CD4-positive, alpha-beta T cell treated with Interleukin-17A for 4 hours (primary cell): ENCODE measurements around the gene GJB1.
"Not testable (repeated sequence)": the region's sequence is repeated elsewhere in the genome, so short reads cannot be mapped to it uniquely, and the experiment has no call there.

ENCODE experiments used
- DNase-seq: peaks from one replicate; pipeline ENCODE4 v3.0.0-alpha.2; 2020; ENCODE audit warnings: mixed read lengths

Gene GJB1

DNA sequence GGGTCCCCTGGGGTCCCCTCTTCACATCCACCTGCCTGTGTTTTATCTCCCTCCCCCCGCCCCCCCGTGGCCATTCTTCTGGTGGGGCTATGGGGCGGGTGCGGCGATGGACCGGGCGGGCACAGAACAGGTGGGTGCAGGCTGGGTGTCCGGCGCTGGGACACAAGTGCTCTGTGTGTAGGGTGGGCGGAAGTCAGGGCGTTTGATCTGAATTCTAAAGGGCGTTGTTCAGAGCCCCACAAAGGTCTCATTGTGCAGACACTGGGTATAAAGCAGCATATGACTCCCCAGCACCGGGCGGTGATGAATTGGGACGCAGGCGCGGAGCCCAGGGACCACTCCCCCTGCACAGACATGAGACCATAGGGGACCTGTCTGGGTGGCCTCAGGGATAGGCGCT is at the start of gene GJB1:
Gene GJB1, plus strand, starts transcription at position 296 of the 400 bp plus-strand sequence. CDS start 484 bp downstream, outside the sequence.
- no peak for DNase-seq

DNA sequence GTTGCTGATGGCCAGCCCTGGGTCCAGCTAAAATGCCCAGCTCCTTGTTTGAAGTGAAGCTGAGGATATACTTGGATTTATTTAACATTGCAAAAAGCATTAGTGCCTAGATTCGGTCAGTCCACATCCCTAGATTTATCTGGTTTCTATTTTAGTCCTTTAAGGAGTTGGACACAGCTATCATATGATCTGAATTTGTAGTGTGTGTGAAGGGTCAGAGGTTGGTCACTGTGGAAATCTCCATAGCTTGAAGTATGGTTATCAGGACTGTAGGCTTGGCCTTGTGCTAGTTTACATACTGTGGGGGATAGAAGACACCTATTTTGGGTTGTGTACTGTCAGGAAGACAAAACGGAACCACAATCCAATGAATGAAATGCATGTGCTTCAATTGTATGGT is 49.6 kb upstream of the GJB1 start:
- DNase-seq = no peak

DNA sequence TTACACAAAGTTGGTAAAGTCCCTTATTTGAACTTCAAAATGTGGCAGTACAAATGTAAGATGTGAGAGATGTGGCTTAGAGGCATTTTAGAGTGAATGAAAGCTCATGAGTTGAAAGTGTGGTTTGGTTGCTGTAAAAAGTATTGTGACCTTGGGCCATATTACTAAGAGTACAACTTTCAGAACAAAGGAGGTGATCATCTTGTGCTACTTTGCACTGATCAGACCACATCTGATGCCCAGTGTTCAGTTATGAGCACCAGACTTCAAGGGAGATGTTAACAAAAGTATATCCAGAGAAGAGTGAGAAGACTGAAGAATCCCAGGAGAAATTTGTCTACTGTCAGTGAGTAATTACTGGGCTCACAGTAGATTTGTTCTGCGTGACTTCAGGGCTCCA is 48.2 kb upstream of the GJB1 start:
- no peak for DNase-seq

DNA sequence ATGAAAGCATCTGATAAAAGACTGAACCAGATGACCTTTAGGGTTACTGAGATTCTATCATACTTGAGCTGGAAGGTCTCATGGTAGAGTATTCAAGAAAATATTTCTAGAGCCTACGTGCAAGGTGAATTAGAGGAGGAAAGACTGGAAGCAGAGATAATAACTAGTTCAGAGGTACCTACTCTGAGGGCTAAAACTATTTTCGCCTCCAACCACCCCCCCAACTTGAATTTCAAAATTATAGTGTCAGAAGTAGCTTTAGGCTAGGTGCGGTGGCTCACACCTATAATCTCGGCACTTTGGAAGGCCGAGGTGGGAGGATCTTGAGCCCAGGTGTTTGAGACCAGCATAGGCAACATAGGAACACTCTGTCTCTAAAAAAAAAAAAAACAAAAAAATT is 47.5 kb upstream of the GJB1 start:
- DNase-seq = no peak

DNA sequence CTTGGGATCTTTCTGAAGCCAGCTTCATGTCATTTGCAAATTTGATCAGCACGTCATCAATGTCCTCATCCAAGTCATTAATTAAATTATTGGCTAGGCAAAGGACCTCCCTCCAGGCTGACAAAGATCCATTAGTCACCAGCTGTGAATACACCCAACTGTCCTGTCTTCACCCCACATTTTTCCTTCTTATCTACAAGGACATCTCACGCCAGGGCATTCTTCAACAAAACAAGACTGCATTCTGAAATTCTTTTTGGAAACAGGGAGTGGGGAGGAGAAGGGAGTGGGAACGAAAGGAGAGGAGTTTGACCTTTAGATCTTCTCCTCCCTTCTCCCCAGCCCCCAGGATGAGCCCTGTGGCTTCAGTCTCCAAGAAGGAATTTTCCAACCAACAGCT is 45.7 kb upstream of the GJB1 start:
- no peak for DNase-seq

DNA sequence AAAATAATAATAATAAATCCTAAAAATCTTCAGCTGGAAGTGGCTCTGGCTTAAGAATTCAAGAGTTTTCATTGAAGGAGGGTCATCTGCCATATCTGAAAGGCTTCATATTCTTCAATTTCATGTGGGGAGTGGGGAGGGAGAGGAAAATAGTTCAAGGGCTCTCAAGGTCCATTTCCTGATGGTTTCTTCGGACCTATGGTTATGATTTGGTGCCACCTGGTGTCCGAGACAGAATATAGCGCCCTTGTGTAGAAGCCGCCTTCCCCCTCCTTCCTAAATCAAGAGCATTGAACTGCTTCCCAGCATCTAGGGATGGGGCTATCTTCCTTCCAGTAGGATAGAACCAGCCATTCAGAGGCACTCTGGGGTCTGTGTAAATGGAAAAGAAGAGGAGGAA is 44.1 kb upstream of the GJB1 start:
- peak; percentile 66 for DNase-seq

DNA sequence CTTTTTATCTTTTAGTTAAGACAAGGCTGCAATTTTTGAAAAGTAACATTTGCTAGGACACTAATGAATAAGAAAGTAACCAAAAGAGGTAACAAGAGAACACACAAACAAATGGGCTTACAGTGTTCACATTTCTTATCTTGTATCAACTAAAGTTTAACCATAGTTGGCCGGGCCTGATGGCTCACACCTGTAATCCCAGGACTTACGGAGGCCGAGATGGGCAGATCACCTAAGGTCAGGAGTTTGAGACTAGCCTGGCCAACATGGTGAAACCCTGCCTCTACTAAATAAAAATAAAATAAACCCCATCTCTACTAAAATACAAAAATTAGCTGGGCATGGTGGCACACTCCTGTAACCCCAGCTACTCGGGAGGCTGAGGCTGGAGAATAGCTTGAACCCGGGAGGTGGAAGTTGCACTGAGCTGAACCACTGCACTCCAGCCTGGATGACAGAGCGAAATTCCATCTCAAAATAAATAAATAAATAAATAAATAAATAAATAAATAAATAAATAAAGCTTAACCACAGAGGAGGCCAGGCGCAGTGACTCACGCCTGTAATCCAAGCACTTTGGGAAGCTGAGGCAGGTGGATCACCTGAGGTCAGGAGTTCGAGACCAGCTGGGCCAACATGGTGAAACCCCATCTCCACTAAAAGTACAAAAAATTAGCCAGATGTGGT is 42.3 kb upstream of the GJB1 start:
- not testable (repeated sequence) for DNase-seq

DNA sequence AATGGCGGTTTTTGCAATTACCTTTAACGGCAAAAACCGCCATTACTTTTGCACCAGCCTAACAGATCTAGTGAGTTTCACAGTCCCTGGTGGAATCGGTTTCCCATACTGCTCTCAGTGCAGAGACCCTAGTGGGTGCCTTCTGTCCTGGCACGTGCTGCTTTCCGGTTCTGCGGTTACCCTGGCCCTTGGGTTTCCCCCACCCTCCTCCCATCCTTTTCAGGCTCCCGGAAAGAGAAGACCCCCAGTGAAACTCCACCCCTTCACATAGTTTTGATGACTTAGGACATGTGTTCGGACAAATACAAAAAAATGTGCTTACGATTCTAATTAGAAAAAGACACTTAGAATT is 41.5 kb upstream of the GJB1 start:
- peak; percentile 38 for DNase-seq

DNA sequence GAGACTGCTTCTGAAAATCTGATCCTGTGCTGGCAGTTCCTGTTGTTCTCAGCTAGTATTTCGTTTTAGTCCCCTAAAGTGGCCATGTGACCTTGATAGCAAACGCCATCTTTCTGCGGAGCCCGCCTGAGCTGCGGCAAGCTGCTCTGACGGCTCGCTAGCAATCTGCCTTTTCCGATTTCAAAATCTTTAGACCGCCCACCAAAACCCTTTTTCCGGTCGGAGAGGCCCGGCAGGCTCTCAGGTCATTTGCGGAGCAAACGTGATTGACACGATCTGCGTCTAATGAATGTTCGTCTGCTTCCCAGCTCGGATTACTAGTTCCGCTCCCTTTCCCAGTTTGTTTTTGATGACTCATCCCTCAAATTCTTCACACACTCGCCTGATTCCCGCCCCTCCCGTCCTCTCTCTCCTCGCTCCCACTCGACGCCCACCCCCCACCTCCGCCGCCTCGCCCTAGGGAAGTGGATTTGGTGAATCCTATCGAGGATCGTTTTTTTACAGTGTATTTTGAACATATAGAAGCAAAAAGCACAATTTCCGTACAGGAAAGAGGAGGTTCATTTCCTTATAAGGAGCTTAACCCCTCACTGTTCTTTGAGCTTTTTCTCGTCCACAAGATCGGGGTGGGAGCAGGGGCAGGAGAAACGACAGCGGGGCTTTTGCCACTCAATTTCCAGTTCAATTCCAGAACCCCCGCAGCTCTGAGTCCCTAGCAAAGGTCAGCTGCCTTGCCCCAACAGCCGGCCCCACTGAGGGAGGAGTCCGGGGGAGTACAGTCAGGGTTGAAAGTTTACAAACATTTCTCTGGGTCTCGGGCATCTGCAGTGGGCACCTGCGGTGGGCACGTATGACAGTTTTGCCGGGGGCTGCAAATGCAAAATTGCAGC is 40.9 kb upstream of the GJB1 start:
- DNase-seq = peak; percentile 81

DNA sequence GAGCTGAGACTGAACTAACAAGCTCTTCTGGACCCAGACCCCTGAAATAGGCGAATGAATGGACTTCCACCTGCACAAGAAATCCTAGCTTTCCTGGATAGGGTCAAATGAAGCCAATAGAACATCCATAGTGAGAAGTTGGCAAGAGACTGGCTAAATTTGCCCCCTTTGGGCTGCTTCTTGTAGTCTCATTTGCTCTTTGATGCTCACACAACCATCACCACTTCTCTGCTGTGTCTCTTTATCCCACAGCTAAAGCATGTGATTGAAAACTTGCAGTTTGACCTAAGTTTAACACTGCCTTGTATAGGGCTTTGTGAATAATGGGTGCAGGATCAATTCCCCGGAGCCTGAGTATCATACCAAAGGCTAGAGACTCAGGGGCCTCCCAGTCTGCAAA is 40.2 kb upstream of the GJB1 start:
- no peak for DNase-seq

DNA sequence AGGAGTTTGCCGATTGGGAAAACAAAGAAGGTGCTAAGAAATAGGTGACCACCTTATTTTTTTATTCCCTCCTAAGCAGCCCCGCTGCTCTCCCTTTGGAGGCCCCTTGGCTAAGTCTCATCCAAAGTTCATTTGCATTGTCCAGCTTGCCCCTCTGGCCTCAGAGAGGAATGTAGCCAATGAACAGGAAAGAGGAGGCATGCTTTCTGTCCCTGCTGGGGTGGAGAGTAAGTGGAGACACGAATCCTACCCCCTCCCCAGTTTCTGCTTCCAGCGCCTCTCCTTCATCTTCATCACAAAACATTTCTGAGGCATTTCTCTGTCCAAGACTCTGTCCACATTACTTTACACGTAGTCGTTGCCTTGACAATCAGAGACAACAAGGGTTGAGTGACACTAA is 39.7 kb upstream of the GJB1 start:
- DNase-seq = no peak

DNA sequence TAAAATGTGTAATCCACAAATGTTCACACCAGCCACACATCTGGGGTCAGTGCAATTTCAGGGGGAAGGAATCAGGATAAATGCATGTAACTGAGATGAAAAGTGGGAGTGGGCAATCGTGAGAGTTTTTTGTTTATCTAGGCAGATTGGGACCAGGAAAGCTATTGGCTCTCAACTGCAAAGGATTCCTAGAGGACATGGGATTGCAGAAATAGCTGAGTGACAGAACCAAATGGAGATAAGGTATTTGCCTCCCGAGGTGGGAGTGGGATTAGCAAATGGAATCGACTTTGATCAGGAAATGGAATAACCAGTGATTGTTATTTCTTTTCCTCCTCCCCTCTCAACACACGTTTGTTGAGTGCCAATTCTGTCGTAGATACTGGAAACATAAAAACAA is 38.9 kb upstream of the GJB1 start:
- DNase-seq = no peak

DNA sequence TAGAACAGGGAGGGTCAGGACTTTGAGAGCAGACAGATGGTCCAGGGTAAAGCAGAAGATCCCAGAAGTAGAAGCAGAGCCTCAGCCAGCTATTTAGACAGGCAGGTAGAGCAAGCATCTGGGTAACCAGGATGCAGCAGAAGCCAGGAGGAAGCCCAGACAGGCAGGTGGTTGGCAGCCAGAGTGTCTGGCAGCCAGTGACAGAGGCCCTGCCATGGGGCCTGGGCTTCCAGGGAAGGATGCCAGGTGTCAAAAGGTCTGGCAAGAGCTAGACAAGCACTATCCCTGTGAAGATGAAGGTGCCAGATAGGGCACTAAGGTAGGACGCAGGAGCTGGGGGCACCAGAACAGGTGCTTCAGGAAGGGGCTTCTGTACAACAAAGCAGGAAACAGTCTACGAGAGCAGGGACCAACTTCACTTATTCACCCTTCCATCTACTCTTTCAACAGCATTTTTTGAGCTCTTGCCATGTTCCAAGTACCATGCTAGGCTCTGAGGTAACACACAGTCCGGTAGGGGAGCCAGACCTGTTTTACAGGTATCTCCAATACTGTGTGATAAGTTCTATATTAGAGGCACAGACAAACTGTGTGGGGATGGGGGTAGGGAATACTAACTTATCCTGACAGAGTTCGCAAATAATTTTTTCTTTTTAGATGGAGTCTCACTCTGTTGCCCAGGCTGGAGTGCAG is 38.1 kb upstream of the GJB1 start:
- DNase-seq = no peak

DNA sequence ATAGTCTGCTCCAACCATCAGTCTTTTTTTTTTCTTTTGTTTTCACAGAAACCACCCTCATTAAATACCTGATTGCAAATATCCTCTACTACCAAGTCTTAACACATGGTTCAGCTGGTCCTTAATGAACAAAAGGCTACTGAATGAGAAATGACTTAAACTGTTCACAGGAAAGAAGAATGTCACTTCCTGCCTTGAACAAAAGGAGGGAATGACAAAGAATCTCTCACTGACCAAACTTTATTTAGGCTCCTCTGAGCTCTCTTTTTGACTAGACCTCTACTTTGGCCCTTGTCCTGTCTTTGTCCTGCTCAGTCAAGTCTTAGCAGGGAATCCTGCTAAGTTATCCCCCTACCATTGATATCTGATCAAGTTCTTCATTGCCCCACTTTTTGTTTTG is 31.8 kb upstream of the GJB1 start:
- no peak for DNase-seq

DNA sequence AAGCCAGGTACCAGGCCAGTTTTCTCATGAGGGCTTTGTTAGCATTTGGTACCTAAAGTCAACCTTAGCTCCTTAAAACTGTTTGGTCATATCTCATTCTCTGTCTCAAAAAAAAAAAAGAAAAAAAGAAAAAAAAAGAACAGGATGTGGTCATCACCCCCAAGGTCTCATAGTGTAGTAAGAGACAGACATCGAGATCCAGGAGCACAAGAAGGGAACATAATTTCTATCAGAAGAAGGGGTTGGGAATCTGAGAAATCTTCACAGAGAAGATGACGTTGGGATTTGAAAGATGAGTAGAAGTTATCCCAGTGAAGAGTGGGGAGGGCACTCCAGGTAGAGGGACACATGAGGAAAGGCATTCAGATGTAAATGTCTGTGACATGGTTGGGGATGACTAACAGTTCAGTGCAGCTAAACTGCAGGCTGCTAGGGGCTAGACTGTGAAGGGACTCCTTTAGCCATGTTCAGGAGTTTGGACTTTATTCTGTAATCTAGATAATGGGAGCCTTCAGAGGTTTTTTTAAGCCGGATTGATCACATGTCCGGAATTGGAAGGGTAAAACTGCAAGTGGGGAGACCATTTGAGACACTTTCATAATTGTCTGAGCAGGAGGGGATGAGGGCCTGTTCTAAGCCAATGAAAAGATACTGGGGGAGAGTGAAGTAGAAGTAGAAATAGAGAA is 26.9 kb upstream of the GJB1 start:
- DNase-seq = peak; percentile 29

DNA sequence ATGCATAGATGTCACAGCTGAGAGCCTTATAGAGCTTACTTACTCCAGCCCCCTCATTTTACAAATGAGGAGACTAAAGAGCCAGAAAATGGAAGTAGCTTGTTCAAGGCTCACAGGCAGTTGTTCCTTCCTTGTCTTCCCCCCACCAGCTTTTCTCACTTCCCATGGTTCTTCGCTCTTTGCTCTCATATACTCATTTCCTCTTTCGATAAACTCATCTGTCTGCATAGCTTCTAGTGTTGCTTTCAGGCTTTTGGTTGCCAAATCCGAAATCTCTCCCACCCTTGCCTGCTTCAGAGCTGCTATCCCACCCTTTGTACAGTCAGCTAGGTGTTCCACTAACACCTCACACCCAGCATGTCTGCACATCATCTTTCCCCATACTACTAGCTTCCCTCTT is 25.0 kb upstream of the GJB1 start:
- DNase-seq = peak; percentile 29

DNA sequence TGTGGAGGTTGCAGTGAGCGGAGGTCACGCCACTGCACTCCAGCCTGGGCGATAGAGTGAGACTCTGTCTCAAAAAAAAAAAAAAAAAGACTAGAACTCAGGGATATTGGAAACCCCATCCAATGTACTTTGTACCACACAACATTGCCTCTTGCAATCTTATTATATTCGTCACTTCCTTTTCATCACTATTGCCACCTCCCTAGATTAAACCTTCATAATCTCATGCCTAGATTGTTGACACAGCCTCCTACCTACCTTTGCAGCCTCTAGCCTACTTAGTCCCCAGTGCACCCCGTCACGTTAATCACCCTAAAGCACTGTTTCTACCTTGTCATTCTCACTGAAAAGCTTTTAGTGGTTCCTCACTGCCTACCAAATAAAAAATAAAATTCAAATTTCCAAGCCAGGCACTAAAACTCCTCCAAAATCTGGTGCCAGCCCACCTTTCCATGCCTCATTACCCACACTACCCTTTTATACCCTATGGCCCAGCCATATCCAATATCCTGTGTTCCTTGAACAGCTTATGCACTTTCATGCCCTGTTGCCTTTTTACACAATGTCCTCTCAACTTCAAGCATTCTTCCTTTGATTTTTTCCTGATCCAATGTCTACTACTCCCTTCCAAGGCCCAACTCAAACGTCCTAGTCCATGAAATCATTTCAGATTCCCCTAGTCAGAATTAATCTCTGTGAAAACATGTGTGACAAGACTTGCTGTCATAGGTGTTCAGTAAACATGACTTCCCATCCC is 23.6 kb upstream of the GJB1 start:
- DNase-seq = no peak

DNA sequence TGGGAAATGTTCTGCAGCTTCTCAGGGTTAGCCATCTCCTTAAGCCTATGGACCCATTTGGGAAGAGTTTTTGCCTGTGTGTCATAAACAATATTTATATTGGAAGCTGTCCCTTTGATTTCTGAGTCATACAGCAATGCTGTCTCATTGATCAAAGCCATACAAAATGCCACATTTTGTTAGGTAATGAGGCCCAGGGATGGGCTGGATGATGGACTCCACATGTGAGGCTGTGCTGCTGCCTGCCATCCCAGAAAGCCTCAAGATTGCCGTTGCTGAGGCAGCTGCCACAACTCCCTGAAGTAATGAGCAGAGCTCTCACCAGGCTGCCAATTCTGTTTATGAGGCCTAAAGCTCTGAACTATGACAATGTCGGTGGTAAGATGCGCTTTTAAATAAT is 12.2 kb upstream of the GJB1 start:
- no peak for DNase-seq

DNA sequence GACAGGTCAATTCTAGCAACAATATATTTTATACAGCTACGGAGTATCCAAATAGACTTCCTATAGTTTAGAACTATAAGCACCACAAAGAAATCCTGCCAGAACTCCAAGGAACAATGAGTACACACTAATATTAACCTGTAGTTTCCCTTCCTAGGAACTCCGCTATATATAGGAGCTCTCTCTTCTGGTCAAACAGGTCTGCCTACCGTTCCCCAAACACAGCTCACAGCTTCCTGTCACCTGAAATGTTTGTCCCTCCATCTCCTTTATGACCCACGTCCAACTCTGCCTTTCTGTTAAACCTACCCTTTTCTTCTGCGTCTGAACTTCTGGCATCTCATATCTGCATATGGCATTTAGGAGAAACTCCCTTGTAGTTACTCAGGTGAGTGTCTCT is 10.5 kb upstream of the GJB1 start:
- no peak for DNase-seq

DNA sequence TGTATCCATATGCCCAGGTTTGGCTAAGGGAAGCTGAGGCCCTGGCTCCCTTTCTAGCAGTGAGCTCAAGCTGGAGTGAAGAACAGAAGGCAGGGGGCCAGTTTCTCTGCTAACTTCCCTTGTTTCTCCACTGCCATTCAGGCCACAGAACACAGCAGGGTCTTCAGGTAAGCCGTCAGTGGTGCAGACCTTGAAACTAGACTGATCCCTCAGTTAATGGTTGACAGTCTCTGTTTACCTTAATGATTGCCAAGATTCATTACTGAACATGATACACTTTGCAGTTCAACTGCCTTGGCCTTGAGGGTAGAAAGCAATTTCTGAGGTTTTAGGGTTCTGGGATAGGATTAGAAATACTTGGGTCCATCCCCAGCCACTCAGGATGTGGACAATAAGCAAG is 8.9 kb upstream of the GJB1 start:
- no peak for DNase-seq

DNA sequence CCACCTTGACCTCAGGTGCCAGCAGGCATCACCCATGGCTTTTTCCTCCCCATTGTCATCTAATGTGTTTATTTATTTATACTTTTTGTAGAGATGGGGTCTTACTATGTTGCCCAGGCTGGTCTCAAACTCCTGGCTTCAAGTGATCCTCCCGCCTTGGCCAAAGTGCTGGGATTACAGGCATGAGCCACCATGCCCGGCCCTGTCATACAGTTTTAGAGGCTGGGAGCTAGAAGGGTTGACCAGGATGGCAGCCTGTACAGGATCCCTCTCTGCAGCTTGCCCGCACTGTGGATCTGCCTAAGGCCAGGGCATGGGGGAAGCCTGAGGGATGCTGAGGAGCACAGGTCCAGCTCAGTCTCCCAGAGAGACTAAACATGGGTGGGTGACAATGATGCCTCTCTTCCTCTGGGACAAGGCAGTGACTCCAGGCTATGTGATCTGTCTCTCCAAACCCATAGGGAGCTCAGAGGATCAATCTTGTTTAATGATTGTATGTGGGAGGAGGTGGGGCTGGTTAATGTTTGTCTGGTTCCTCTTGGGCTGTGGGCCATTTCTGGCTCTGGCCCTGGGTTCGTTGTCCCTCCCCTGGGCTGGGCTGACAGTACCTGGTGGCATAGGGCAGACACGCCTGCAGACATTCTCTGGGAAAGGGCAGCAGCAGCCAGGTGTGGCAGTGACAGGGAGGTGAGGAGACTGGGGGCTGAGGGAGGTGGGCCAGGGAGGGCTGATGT is 8.3 kb upstream of the GJB1 start:
- no peak for DNase-seq
